HCT116 (cell line): ENCODE measurements around the gene KRT73.

Experiments
- EGR1 ChIP-seq: IDR thresholded peaks from 2 replicates; pipeline ENCODE4 v1.6.1; 2012; ENCODE audit warnings: low read depth
- JUND ChIP-seq: IDR thresholded peaks from 2 replicates; pipeline ENCODE4 v1.6.1; 2012
- POLR2A ChIP-seq: IDR thresholded peaks from 2 replicates; pipeline ENCODE4 v1.7.0; 2011; ENCODE audit warnings: borderline replicate concordance; ENCODE audit not compliant: insufficient read depth, insufficient read length; ENCODE audit errors: extremely low read depth
- POLR2AphosphoS5 ChIP-seq: IDR thresholded peaks from 2 replicates; pipeline ENCODE4 v1.6.1; 2011; ENCODE audit warnings: mild to moderate bottlenecking, low read depth, low read length, moderate library complexity
- RAD21 ChIP-seq: IDR thresholded peaks from 2 replicates; pipeline ENCODE4 v1.6.1; 2012; ENCODE audit warnings: low read depth, mild to moderate bottlenecking
- SP1 ChIP-seq: IDR thresholded peaks from 2 replicates; pipeline ENCODE4 v1.6.1; 2012; ENCODE audit warnings: low read depth
- TCF7L2 ChIP-seq: IDR thresholded peaks from 2 replicates; pipeline ENCODE4 v1.7.0; 2011; ENCODE audit warnings: borderline replicate concordance, inconsistent platforms; ENCODE audit not compliant: insufficient read depth, insufficient read length; ENCODE audit errors: extremely low read depth
- YY1 ChIP-seq: IDR thresholded peaks from 2 replicates; pipeline ENCODE4 v1.6.1; 2011; ENCODE audit warnings: low read length, low read depth, moderate library complexity, mild to moderate bottlenecking; ENCODE audit not compliant: insufficient replicate concordance; ENCODE audit errors: extremely low read depth
- ZNF274 ChIP-seq: fragments of 200-500 bp; sonication (Bioruptor generic); IDR thresholded peaks from 2 replicates; pipeline ENCODE4 v1.6.1; 2014; ENCODE audit warnings: mild to moderate bottlenecking, low read depth, low read length, inconsistent platforms
- TF ChIP-seq, protein P1 (sequence below): IDR thresholded peaks from 2 replicates; pipeline ENCODE4 v1.6.1; 2012; ENCODE audit warnings: low read depth
- TF ChIP-seq, protein P2 (sequence below), 3 experiments: fragments of 200-600 bp in 1 of 3; sonication (generic) in 1 of 3; IDR thresholded peaks in 2 of 3; conservative IDR thresholded peaks in 1 of 3; 2 replicates each; pipeline ENCODE4 v1.5.1; 2012 to 2017; ENCODE audit warnings: low read depth in 2 of 3, low read length in 2 of 3, antibody characterized with exemption in 1 of 3, borderline replicate concordance in 1 of 3, control low read depth in 1 of 3, mild to moderate bottlenecking in 1 of 3, mixed read lengths in 1 of 3, mixed run types in 1 of 3, moderate library complexity in 1 of 3; ENCODE audit not compliant: insufficient read depth in 1 of 3
- TF ChIP-seq, protein P3 (sequence below): IDR thresholded peaks from 2 replicates; pipeline ENCODE4 v1.6.1; 2012

DNA sequence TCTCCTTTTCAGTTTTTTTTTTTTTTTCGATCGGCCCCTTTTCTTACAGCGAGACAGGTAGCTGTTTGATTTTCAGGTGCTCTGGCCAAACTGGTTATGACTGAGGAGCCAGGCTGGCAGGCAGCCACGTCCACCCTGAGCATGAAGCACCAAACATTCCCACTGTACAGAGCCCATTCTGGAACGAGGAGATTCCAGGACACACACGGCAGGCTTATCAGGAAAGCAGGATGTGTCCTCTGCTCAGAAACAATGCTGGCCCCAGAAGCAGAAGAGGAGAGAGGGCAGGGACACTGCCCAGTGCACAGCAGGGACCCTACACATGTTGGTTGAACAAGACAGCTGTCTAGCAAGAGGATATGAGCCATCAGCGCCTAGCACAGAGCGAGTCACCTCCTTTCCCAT is 37.4 kb upstream of the KRT73 start:
- TF ChIP-seq ZNF274 (no peak), TCF7L2 (no peak), JUND (peak; percentile 53; the same call in 1 of the 2 replicates), EGR1 (no peak), POLR2AphosphoS5 (no peak), RAD21 (no peak), YY1 (no peak), SP1 (peak; percentile 41; the same call in 1 of the 2 replicates), POLR2A (no peak)
- TF ChIP-seq, protein P1, sequence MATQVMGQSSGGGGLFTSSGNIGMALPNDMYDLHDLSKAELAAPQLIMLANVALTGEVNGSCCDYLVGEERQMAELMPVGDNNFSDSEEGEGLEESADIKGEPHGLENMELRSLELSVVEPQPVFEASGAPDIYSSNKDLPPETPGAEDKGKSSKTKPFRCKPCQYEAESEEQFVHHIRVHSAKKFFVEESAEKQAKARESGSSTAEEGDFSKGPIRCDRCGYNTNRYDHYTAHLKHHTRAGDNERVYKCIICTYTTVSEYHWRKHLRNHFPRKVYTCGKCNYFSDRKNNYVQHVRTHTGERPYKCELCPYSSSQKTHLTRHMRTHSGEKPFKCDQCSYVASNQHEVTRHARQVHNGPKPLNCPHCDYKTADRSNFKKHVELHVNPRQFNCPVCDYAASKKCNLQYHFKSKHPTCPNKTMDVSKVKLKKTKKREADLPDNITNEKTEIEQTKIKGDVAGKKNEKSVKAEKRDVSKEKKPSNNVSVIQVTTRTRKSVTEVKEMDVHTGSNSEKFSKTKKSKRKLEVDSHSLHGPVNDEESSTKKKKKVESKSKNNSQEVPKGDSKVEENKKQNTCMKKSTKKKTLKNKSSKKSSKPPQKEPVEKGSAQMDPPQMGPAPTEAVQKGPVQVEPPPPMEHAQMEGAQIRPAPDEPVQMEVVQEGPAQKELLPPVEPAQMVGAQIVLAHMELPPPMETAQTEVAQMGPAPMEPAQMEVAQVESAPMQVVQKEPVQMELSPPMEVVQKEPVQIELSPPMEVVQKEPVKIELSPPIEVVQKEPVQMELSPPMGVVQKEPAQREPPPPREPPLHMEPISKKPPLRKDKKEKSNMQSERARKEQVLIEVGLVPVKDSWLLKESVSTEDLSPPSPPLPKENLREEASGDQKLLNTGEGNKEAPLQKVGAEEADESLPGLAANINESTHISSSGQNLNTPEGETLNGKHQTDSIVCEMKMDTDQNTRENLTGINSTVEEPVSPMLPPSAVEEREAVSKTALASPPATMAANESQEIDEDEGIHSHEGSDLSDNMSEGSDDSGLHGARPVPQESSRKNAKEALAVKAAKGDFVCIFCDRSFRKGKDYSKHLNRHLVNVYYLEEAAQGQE, result no peak
- TF ChIP-seq, protein P2, sequence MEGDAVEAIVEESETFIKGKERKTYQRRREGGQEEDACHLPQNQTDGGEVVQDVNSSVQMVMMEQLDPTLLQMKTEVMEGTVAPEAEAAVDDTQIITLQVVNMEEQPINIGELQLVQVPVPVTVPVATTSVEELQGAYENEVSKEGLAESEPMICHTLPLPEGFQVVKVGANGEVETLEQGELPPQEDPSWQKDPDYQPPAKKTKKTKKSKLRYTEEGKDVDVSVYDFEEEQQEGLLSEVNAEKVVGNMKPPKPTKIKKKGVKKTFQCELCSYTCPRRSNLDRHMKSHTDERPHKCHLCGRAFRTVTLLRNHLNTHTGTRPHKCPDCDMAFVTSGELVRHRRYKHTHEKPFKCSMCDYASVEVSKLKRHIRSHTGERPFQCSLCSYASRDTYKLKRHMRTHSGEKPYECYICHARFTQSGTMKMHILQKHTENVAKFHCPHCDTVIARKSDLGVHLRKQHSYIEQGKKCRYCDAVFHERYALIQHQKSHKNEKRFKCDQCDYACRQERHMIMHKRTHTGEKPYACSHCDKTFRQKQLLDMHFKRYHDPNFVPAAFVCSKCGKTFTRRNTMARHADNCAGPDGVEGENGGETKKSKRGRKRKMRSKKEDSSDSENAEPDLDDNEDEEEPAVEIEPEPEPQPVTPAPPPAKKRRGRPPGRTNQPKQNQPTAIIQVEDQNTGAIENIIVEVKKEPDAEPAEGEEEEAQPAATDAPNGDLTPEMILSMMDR (IDR thresholded peaks at IDR 0.05 in 2 of 3, conservative IDR thresholded peaks at IDR 0.05 in 1 of 3; ENCODE audit: borderline replicate concordance in 1 of 3, insufficient read depth in 1 of 3, low read depth in 2 of 3, low read length in 2 of 3), result no peak
- TF ChIP-seq, protein P3, sequence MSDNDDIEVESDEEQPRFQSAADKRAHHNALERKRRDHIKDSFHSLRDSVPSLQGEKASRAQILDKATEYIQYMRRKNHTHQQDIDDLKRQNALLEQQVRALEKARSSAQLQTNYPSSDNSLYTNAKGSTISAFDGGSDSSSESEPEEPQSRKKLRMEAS, result 0 out of 2 replicates have a peak, but pooled peaks have one; percentile 42
